PC-9 (cell line): ENCODE data around the gene TRIM40.

ENCODE experiments used
- CTCF ChIP-seq: fragments of 200-600 bp; sonication (generic); conservative IDR thresholded peaks from 2 replicates; pipeline ENCODE4 v1.6.1; 2017; ENCODE audit warnings: mixed run types, antibody characterized with exemption, mild to moderate bottlenecking, moderate library complexity
- EZH2 ChIP-seq: fragments of 200-600 bp; sonication (generic); IDR thresholded peaks from 2 replicates; pipeline ENCODE4 v1.8.0; 2017; ENCODE audit warnings: antibody characterized with exemption, low read depth

- TF ChIP-seq CTCF (peak; percentile 87), EZH2 (no peak)
These were observed 34.0 kb downstream of the TRIM40 start for GRCh38 chr6:30169658-30170614.
